Amniotic stem cell (primary cell): Measurements from ENCODE around the gene SV2C.
"Not testable (repeated sequence)": the region's sequence is repeated elsewhere in the genome, so short reads cannot be mapped to it uniquely, and the experiment has no call there.

Experiments used
- DNase-seq: peaks from one replicate; lab custom pipeline; 2025; lab: John Stamatoyannopoulos, UW

Gene SV2C

GRCh38 chr5:76204713-76205112 is 121.5 kb downstream of the SV2C start:
- no peak for DNase-seq

- no peak for DNase-seq
Measured at GRCh38 chr5:76207120-76207519, 123.9 kb downstream of the SV2C start.

GRCh38 chr5:76209297-76209696 is 126.1 kb downstream of the SV2C start:
- no peak for DNase-seq

GRCh38 chr5:76210946-76211345 is 127.8 kb downstream of the SV2C start:
- DNase-seq = no peak

GRCh38 chr5:76213858-76214257 is 130.7 kb downstream of the SV2C start:
- no peak for DNase-seq

GRCh38 chr5:76216748-76217147 is 133.6 kb downstream of the SV2C start:
- no peak for DNase-seq

GRCh38 chr5:76219636-76220035 is 136.5 kb downstream of the SV2C start:
- no peak for DNase-seq

- DNase-seq = no peak
Measured at GRCh38 chr5:76221311-76221710, 138.1 kb downstream of the SV2C start.

GRCh38 chr5:76222318-76222717 is 139.1 kb downstream of the SV2C start:
- no peak for DNase-seq

- DNase-seq = no peak
Measured at GRCh38 chr5:76223696-76224095, 140.5 kb downstream of the SV2C start.

- no peak for DNase-seq
Measured at GRCh38 chr5:76224898-76225297, 141.7 kb downstream of the SV2C start.

- no peak for DNase-seq
Measured at GRCh38 chr5:76225336-76225735, 142.2 kb downstream of the SV2C start.

- DNase-seq = no peak
Measured at GRCh38 chr5:76229900-76230299, 146.7 kb downstream of the SV2C start.

- no peak for DNase-seq
Measured at GRCh38 chr5:76230711-76231285, 147.6 kb downstream of the SV2C start.

- no peak for DNase-seq
Measured at GRCh38 chr5:76234665-76235064, 151.5 kb downstream of the SV2C start.

- DNase-seq = no peak
Measured at GRCh38 chr5:76236684-76237083, 153.5 kb downstream of the SV2C start.

GRCh38 chr5:76240336-76240735 is 157.2 kb downstream of the SV2C start:
- no peak for DNase-seq

GRCh38 chr5:76242155-76242554 is 159.0 kb downstream of the SV2C start:
- DNase-seq = not testable (repeated sequence)

GRCh38 chr5:76245590-76245989 is 162.4 kb downstream of the SV2C start:
- DNase-seq = no peak

GRCh38 chr5:76249621-76250020 is 166.4 kb downstream of the SV2C start:
- DNase-seq = no peak

- no peak for DNase-seq
Measured at GRCh38 chr5:76250463-76250862, 167.3 kb downstream of the SV2C start.

GRCh38 chr5:76251656-76252055 is 168.5 kb downstream of the SV2C start:
- no peak for DNase-seq

GRCh38 chr5:76252437-76252836 is 169.3 kb downstream of the SV2C start:
- DNase-seq = no peak

- DNase-seq = peak; percentile 37
Measured at GRCh38 chr5:76256116-76256889, 173.1 kb downstream of the SV2C start.
